Right lobe of liver (tissue), 6 donors: ENCODE results near the gene CLIP2. TPM values are rescaled to one million over a fixed set of nuclear protein-coding genes. Genes with fewer than 3 reads are reported as not detected.
"Not testable (repeated sequence)": the region's sequence is repeated elsewhere in the genome, so short reads cannot be mapped to it uniquely, and the experiment has no call there.

ENCODE experiments used
- ATAC-seq, 4 donors: fragments of 200-7000 bp; cut with Tn5 transposase; one replicate each; pipeline ENCODE4 v1.9.1; 2020; ENCODE audit warnings: mild to moderate bottlenecking in 4 of 4, moderate library complexity in 4 of 4
- DNase-seq, 3 donors: peaks; one replicate each; pipeline ENCODE4 v3.0.0-alpha.2; 2020
- H3K27ac ChIP-seq, 3 donors: fragments of 200-600 bp; one replicate each; pipeline ENCODE4 v1.8.0; 2022
- H3K27me3 ChIP-seq, 2 donors: fragments of 200-600 bp; one replicate each; pipeline ENCODE4 v1.8.0; 2022
- H3K36me3 ChIP-seq, 4 donors: fragments of 200-600 bp; sonication (generic) in 1 of 4; one replicate each; pipeline versions ENCODE4 v1.5.1 to v1.8.0; 2017 to 2022; ENCODE audit warnings: control low read depth in 1 of 4
- H3K4me1 ChIP-seq, 4 donors: fragments of 200-600 bp; sonication (generic) in 1 of 4; one replicate each; pipeline versions ENCODE4 v1.5.1 to v1.8.0; 2017 to 2022; ENCODE audit warnings: control low read depth in 1 of 4
- H3K4me3 ChIP-seq, 3 donors: fragments of 200-600 bp; one replicate each; pipeline ENCODE4 v1.8.0; 2022
- H3K9me3 ChIP-seq, 4 donors: fragments of 200-600 bp; sonication (generic) in 1 of 4; one replicate each; pipeline versions ENCODE4 v1.5.1 to v1.8.0; 2017 to 2022; ENCODE audit warnings: control low read depth in 1 of 4
- POLR2A ChIP-seq: fragments of 450-650 bp; IDR thresholded peaks from one replicate; pipeline ENCODE4 v1.6.1; 2017; ENCODE audit warnings: antibody characterized with exemption, mild to moderate bottlenecking
- WGBS: methylation state at CpG from one replicate; pipeline ENCODE4 v1.1.6; 2018; ENCODE audit warnings: low coverage, low lambda C conversion rate; ENCODE audit not compliant: insufficient coverage; ENCODE audit errors: missing lambda C conversion rate; 5-methylcytosine and 5-hydroxymethylcytosine counted together
- intact Hi-C, 2 donors: fragments of 100-400 bp; cut with DNase I; formaldehyde crosslinking; loops; one replicate each; pipeline versions ENCODE4 v1.11.2 to v1.14.1; 2022
- total RNA-seq, 6 experiments: library from RNA; depleted of rRNA in 2 of 6; stranded (reverse); fragments of >200 nt in 2 of 6; fragmentation: NEBNext Ultra II Directional in 3 of 6; extraction: Animal tissue kit (Norgen Biotek cat#: 25700) in 3 of 6; gene quantifications; one replicate each; pipeline versions ENCODE4 v1.1.0 to v1.2.4, GENCODE V29; 2016 to 2023
- TF ChIP-seq, protein P1 (sequence below), 4 donors: fragments of 200-600 bp in 3 of 4; fragments of 450-650 bp in 1 of 4; IDR thresholded peaks; one replicate each; pipeline versions ENCODE4 v1.5.1 to v1.8.0; 2016 to 2022; ENCODE audit warnings: antibody characterized with exemption in 4 of 4, mild to moderate bottlenecking in 2 of 4
- donor health status: DM: no; HTN: yes; CAD: no.
- donor health status: DM: no; HTN: no; CAD: no.
- donor health status: DM: no; HTN: no; CAD: no.
- donor health status: DM: no; HTN: yes; CAD: no.
- donor health status: DM: no; HTN: yes; CAD: no.

Gene CLIP2
- total RNA-seq, 6 experiments from 2014 or later, result 2.8 to 6.8 (median 4.2) TPM

DNA sequence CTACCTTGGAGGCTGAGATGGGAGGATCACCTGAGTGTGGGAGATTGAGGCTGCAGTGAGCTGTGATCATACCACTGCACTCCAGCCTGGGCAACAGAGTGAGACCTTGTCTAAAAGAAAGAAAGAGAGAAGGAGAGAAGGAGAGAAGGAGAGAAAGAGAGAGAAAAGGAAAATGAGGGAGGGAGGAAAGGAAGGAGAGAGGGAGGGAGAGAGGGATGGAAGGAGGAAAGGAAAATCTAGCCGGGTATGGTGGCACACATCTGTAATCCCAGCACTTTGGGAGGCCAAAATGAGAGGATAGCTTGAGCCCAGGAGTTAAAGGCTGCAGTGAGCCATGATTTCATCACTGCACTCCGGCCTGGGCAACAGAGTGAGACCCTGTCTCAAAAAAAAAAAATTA lies 121.6 kb downstream of the CLIP2 start:
- Histone ChIP-seq H3K27me3 (no peaks in the 10 kb centered on the region), H3K27ac (no peak overlapping the region), H3K36me3 (no peaks in the 10 kb centered on the region), H3K4me3 (no peak overlapping the region), H3K9me3 (no peaks in the 10 kb centered on the region), H3K4me1 (no peaks in the 10 kb centered on the region)
- WGBS, result 43% methylated on average over 1 of the region's 2 CpGs
- TF ChIP-seq, protein P1, sequence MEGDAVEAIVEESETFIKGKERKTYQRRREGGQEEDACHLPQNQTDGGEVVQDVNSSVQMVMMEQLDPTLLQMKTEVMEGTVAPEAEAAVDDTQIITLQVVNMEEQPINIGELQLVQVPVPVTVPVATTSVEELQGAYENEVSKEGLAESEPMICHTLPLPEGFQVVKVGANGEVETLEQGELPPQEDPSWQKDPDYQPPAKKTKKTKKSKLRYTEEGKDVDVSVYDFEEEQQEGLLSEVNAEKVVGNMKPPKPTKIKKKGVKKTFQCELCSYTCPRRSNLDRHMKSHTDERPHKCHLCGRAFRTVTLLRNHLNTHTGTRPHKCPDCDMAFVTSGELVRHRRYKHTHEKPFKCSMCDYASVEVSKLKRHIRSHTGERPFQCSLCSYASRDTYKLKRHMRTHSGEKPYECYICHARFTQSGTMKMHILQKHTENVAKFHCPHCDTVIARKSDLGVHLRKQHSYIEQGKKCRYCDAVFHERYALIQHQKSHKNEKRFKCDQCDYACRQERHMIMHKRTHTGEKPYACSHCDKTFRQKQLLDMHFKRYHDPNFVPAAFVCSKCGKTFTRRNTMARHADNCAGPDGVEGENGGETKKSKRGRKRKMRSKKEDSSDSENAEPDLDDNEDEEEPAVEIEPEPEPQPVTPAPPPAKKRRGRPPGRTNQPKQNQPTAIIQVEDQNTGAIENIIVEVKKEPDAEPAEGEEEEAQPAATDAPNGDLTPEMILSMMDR (IDR thresholded peaks at IDR 0.05), result no peak
- no peak for TF ChIP-seq POLR2A
- DNase-seq (no peak), ATAC-seq (no peak)
- intact Hi-C loops, result no loop called here

DNA sequence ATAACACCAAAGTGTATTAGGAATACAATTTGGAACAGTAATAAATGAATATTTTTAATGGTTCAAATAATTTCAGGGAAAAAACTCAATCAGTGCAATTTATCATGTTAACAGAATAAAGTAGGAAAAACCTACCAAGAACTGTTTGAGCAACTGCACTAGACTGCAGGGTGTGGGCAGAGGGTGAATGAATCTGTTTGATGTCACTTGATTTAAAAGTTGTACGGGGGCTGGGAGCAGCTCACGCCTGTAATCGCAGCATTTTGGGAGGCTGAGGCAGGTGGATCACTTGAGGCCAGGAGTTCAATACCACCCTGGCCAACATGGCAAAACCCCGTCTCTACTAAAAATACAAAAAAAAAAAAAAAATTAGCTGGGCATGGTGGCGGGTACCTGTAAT lies 122.4 kb downstream of the CLIP2 start:
- H3K4me1 ChIP-seq, H3K4me3 ChIP-seq, H3K9me3 ChIP-seq, intact Hi-C loops, H3K27ac ChIP-seq, ATAC-seq, H3K36me3 ChIP-seq, H3K27me3 ChIP-seq: not testable (repeated sequence)
- DNase-seq, result peak in 1 of 3 donors; percentile 2
- 62% methylated on average over 3 of the region's 5 CpGs for WGBS

DNA sequence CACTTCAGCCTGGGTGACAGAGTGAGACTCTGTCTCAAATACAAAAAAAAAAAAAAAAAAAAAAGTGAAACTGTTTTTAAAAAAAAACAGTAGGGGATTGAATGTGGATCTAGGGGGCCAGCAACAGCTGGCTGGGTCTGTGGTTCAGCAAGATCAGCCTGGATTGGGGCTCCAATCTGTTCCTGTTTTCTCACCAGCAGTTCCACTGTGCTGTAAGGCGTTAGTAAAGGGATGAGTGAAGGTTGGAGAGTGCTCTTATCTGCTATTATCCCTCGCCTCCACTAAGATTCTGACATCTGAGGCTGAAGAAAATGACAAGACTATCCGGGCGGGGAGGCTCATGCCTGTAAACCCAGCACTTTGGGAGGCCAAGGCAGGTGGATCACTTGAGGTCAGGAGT lies 122.8 kb downstream of the CLIP2 start:
- intact Hi-C loops, result no loop called here
- Histone ChIP-seq H3K27ac (no peak overlapping the region), H3K4me1 (no peaks in the 10 kb centered on the region), H3K9me3 (no peaks in the 10 kb centered on the region), H3K4me3 (no peak overlapping the region), H3K27me3 (no peaks in the 10 kb centered on the region), H3K36me3 (no peaks in the 10 kb centered on the region)
- 41% methylated on average over 4 of the region's 4 CpGs for WGBS
- DNase-seq (no peak), ATAC-seq (no peak)
- no peak for TF ChIP-seq POLR2A
- TF ChIP-seq, protein P1 (IDR thresholded peaks at IDR 0.05), result no peak

DNA sequence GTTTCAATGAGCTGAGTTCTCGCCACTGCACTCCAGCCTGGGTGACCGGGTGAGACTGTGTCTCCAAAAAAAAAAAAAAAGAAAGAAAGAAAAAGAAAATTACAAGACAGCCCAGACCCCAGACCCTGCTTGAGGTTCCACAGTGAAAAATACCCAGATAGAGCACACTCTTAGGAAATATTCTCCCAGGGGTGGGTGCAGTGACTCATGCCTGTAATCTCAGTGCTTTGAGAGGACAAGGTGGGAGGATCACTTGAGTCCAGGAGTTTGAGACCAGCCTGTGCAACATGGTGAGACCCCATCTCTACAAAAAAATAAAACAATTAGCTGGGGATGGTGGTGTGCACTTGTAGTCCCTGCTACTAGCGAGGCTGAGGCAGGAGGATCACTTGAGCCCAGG lies 123.4 kb downstream of the CLIP2 start:
- peak in 1 of 3 donors; percentile 10 for DNase-seq
- no peaks in the 10 kb centered on the region for H3K4me1 ChIP-seq
- no peak overlapping the region for H3K4me3 ChIP-seq
- intact Hi-C loops, result no loop called here
- no peaks in the 10 kb centered on the region for H3K9me3 ChIP-seq
- H3K27me3 ChIP-seq, result no peaks in the 10 kb centered on the region
- 83% methylated on average over 3 of the region's 3 CpGs for WGBS
- no peak for ATAC-seq
- no peaks in the 10 kb centered on the region for H3K36me3 ChIP-seq
- H3K27ac ChIP-seq, result no peak overlapping the region
- TF ChIP-seq POLR2A, result no peak
- TF ChIP-seq, protein P1 (IDR thresholded peaks at IDR 0.05), result no peak

DNA sequence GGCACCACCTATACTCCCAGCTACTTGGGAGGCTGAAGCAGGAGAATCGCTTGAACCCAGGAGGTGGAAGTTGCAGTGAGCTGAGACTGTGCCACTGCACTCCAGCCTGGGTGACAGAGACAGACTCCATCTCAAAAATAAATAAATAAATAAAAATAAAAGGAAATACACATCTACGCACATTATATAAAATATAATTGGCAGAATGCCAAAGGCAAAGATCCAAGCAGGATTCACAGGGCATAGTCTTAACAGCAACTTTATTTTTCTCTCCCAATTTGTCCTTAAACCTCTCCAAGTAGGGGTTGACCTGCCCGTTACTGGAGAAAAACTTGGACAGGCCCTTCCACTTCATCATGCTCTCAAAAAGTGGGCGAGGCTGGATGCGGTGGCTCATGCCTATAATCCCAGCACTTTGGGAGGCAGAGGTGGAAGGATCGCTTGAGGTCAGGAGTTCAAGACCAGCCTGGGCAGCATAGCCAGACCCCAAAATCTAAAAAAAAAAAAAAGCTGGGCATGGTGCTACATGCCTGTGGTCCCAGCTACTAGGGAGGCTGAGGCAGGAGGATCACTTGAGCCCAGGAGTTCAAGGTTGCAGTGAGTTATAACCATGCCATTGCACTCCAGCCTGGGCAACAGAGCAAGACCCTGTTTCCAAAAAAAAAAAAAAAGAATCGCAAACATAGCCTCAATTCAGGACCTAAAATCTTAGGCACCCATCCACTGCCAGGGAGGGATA lies 125.6 kb downstream of the CLIP2 start:
- ATAC-seq, H3K9me3 ChIP-seq, DNase-seq, H3K27me3 ChIP-seq, H3K36me3 ChIP-seq, intact Hi-C loops, H3K4me3 ChIP-seq, H3K4me1 ChIP-seq, H3K27ac ChIP-seq: not testable (repeated sequence)
- no CpG with 5 or more reads among the region's 7 CpGs for WGBS
